ENCODE measurements around the gene PYGO2. TPM values are rescaled to one million over a fixed set of nuclear protein-coding genes. Genes with fewer than 3 reads are reported as not detected.
A peak's percentile ranks its signal among the peaks of the same experiment; 100 is the strongest.

The PYGO2 gene, protein sequence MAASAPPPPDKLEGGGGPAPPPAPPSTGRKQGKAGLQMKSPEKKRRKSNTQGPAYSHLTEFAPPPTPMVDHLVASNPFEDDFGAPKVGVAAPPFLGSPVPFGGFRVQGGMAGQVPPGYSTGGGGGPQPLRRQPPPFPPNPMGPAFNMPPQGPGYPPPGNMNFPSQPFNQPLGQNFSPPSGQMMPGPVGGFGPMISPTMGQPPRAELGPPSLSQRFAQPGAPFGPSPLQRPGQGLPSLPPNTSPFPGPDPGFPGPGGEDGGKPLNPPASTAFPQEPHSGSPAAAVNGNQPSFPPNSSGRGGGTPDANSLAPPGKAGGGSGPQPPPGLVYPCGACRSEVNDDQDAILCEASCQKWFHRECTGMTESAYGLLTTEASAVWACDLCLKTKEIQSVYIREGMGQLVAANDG
- 20.5 and 42.5 TPM in 2 replicates for total RNA-seq

DNA sequence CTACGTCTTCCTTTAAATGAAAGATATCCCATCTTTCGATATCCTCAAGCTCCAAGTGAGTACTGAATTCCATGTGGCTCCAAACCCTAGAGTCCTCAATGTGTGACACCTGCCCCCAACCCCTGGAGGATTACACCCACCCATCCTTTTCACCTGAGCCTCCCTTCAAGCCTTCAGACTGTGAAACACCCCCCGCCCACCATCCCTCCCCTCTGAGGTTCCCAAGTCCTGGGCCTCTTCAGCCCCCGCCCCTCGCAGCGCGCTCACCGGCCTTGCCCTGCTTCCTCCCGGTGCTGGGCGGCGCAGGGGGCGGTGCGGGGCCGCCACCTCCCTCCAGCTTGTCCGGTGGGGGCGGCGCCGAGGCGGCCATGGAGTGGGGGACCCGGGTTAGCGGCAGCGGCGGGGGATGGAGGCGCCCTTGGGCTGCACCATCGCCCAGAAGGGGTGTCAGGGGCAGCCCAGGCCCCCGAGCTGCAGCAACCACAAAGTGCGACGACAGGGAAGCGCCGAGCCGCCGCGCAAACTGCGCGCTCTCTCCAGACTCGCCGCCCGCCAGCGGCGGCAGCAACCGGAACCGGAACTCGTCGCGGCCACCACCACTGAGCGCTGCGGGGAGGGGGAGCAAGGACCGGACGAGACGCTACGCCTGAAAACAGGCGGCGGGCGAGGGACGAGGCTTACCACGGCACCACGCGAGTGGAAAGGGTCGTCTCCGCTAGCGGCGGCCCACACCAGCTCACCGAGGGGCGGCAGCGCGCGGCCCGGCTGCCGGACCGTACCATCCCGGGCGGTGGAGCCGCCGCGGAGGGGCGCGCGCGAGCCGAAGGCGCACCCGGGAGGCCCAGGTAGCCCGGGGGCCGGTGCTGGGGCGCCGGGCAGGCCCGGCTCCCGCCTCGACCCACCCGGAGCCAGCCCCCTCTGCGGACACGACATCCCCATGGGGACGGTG lies at the start of gene PYGO2:
TSS of gene PYGO2 (minus strand) at position 576 of the 949 bp plus-strand sequence. CDS start at position 370, 206 bp downstream.
- peak; percentile 79 to 85 for DNase-seq (ENCODE audit: low read depth in 2 of 2)

DNA sequence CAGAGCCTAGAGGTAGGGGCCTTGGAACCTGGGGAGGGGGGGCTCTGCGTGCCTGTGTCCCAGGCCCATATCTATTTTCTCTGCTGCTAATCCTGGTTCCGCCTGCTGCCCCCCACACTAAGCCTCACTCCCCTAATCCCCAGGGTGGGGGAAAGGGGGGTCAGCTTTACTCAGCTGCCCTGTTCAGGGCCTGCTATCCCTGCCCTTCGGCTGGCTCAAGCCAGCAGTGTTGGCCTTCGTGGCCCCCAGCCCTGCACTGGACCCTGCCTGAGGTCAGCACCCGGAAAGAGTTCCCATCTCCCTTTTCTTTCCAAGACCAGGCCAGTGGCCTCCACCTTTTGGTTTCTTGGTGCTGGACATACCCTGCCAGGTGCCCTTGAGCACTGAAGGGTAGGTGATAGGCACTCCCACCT lies 49.4 kb upstream of the PYGO2 start:
- DNase-seq (ENCODE audit: low read depth in 2 of 2): no peak

DNA sequence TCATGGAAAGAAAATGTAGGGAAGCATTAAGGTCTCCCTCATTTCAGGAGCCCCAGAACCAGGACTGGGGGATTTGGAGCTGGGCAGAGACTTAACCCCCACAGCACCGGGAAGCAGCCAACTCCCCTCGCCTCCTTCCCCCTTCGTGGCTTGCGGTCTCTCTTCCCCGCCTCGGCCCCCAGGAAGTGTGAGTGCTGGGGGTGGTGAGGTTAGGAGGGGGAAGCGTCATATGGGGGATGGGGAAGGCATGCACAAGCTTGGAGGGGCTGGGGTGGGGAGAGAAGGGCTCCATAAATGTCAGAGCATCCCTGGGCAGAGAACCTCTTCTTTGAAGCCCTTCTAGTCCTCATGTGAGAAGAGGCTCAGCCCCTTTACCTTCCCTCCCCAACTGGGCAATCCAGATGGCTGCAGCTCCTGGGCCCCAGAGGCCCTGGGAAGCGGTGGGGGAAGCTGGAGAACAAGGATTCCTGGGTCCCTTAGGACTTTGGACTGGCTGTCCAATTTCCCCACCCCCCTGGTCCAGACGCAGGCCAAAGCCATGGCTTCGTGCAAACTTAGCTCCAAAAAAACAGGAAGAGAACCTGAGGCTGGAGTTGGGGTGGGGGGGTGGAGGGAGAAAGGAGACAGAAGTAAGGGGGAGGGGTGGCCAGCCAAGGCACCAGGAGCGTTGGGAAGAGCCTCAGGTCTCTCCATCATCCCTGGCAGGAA lies 48.8 kb upstream of the PYGO2 start:
- no peak for DNase-seq (ENCODE audit: low read depth in 2 of 2)

DNA sequence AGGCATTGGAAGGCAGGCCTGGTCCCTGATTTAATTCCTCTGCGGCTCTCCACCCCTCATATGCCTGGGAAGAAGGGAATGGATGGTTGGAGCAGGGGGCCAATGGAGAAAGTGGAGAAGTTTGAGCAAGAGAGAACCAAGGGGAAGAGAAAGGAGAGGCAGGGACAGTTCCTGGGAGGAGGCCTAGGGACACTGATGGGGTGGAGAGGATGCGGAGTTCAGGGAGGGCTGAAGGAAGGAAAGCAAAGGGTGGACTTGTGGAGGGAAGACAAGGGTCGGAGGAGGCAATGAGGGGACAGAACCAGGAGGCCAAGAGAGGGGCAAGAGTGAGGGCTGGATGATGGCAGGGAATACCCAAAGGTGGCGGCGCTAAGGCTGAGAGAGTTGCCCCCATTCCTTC lies 48.2 kb upstream of the PYGO2 start:
- DNase-seq (ENCODE audit: low read depth in 2 of 2): no peak

DNA sequence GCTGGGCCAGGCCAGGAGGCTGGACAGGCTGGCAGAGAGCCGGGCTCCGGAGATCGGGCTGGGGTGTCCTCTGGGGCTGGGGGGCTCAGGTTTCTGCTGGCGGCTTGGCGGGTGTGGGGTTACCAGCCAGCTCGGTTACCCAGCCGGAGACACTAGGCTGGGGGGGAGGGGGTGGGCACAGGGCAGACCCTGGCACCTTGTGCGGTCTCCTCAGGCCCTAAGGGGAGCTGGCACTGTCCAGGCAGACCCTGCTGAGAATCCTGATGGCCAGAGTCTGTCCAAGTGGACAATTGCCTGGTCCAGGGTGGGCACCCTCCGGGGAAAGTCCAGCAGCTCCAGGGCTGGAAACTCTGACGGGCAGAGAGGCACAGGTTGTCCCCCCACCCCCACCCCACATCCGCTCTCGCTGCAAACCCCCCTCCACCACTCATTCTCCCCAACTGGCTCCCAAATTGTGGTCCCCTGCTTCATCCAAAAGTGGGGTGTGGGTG lies 47.7 kb upstream of the PYGO2 start:
- no peak for DNase-seq (ENCODE audit: low read depth in 2 of 2)

DNA sequence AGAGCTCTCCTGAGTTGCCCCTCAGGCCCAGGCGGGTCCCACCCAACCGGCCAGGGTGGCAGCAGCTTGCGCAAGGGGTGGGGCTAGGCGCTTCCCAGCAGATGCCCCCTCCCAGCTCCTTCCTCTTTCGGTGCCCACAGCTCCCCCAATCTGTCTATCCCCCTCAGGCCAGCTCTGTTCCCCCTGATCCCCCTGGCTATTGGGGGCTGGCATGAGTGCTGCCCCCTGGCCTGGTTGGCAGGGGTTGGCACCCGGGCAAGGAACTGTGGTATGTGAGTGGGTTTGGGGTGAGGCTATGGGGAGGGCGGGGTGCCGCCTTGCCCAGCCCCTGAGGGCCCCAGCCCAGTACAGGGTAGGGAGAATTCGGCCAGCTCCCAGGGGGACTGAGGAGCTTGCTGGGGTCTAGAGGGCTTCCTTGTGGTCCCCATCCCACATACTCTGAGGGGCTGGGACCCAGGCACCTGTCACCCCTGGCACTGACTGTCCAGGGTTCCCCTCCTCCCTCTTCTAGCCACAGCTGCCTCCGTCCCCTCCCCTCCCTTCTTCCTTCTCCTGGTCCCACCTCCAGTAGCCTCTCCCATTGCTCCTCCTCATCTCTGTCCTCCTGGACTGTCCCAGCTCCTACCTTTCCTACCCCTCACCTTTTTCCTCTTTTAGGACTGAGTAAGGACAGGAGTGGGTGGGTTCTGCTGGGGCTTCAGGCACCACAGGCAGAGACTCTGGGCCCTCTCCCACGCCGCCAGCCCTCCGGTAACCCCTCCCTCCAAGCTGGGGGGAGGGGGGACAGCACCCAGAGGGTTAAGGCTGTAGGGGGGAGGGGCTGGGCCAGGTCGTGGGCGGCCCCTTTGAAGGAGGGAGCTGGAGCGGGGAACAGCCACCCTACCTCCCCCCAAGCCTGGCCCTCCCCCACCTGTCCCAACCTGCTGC lies 46.7 kb upstream of the PYGO2 start:
- DNase-seq (ENCODE audit: low read depth in 2 of 2): no peak

DNA sequence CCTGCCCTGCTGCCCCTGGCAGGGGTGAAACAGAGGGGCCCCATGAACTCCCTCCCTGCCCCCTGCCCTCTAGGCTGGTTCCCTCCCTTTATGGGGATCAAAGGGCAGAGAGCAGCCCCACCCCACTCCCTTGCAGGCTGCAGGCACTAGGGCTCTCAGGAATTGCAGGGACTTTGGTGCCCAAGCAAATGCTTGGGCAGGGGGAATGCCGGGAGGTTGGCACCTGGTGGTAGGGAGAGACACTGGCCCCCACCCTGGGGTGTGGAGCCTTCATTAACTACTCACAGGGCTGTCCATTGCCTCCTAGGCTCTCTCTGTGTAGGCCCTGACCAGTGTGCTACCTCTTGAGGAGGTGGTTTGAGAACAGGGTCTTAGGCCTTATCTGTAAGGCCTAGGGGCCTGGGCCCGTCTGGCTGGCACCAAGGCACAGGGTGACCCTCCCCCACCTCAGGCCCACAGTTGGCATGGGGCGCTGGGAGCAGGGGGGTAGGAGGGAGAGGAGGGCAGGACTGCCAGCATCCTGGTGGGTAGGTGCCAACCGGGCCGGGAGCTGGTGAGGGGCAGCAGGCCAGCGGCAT lies 45.8 kb upstream of the PYGO2 start:
- DNase-seq (ENCODE audit: low read depth in 2 of 2): no peak

DNA sequence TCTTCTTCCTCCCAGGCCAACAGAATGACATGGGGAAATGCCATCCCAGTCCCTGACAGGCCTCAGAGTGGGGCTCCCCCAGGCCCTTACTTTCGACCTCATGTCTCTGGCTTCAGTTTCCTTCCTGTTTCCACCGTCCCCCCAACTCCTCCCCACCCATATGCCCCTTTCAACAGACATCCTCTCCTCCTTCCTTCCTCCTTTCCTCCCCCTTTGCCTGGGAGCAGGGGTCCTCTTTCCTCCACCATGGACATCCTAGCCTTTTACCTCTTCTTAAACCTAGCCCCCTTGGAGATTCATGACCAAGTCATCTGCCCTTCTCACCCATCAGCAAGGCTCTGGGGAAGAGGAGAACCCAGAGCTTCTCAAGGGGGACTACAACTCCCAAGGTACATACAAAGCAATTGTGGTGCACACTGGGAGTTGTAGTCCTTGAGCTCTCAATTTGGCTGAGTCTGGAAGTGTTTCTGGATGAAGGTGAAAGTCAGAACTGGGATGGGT lies 45.1 kb upstream of the PYGO2 start:
- DNase-seq (ENCODE audit: low read depth in 2 of 2): peak; percentile 25 to 37

DNA sequence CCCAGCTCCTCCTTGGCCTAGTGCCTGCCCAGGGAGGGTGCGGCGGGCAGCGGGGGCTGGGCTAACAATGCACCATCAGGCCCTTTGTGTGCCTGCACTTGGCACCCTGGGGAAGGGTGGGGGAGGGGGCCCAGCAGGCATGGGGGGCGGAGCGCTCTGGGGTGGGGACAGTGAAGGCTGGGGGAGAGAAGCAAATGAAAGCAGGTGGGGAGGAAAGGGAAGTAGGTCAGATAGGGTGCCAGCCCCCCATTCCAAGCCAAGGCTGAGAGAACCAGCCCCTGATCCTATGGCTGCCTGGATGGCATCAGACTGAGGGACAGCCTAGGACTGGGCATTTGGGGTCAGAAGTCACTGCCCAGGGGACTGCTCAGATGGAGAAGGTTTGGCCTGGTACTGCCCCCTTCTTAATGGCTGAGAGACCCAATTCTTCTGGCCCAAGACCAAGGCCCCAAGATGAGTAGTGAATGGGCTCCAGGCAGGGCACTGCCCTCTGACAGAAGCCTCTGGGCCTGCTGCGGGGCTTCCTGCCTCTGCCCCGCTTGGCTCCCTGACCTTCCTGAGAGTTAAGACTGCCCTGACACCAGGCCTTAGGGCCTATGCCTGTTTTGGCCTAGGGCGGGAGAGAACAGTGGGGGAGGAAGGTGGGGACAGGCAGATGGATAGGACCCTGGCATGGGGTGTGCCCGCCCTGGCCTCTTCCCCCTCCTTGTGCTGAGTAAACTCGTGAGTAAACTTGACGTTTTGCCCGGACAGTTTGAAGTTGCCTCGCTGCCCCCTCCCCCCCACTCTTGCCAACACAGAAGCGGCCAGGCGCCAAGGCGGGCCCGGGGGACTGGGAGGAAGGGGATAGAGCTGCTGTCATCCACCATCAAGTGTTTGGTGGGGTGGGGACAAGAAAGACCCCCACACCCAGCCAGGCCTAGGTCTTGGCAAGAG lies 43.8 kb upstream of the PYGO2 start:
- no peak for DNase-seq (ENCODE audit: low read depth in 2 of 2)

DNA sequence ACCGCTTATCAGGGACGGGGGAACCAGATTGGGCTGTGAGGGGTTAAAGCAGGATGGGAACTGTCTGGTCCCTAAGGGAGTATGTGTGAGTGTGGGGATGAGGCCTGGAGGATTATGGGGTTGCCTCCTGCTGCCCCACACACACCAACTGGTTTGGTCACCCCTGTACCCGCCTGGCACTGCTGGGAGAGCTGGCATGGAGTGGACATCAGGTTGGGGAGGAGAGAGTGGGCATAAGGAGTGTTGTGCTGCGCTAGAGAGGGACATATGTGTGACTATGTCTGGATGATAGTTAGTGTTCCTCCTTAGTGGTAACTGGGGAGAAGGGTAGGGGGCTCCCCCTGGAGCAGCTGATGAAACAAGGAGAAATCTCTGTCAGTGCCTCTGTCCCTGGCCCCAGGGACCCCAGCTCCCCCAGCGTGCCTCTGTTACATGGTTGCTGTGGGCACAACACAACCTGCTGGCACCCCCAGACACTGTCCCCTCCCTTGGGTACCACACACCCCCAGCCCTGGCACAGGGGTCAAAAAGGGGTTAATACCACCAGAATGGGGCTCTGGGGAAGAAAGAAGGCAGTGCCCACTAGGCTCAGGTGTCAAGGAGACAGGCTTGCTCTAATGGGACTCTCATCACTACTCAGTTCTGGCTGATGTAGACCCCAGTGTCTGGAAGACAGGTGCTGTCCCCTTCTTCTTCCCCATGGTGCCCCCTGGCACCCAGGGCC lies 42.9 kb upstream of the PYGO2 start:
- no peak for DNase-seq (ENCODE audit: low read depth in 2 of 2)

DNA sequence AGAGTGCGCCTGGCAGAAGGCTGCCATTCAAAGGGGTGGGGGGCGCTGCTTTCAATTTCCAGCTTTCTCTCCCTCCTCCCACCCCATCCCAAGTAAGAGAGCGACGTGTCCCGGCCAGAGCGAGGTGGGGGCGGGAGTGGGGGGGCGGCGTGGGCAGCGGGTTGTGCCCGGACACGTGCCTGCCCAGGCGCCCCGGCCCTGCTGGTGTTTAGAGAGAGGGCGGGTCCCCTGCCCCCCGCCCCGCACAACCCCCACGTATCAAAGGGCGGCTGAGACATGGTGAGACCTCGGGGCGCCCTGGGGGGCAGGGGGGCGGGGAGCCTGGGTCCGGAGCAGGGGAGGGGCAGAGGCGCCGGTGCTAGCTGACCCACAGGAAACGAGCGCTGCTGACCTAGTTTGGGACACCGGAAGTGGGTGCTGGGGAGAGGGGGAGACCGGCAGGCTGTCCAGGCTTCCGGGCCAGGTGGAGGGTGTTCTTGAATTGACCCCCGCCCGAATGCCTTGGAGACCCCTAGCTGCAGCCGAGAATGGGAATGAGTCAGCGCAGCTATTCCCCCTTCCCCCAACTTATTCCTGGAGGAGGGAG lies 42.3 kb upstream of the PYGO2 start:
- peak; percentile 14 to 19 for DNase-seq (ENCODE audit: low read depth in 2 of 2)

DNA sequence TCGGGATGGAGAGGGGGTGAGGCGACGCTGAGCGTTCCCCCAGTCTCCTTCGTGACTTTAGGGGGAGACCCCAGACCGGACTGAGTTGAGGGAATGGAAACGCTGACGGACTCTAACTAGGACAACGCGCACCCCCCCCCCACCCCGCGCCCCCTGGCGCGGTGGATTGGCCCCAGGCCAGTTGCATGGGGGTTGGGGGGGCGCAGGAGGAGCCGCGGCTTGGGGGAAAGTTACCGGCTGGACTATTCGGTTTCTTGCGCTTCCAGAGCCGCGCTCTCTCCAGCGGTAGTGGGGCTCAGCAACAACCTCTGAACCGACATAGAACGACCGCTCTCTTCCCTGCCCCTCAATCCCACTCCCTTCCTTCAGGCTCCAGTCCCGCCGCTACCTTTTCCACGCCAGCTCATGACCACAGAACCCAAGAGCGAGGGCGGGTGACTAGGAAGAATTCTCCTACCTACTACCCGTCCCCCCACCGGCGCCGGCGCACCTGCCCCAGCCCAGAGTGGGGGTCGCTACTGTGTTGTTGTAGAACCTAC lies 41.7 kb upstream of the PYGO2 start:
- peak; percentile 20 to 45 for DNase-seq (ENCODE audit: low read depth in 2 of 2)

DNA sequence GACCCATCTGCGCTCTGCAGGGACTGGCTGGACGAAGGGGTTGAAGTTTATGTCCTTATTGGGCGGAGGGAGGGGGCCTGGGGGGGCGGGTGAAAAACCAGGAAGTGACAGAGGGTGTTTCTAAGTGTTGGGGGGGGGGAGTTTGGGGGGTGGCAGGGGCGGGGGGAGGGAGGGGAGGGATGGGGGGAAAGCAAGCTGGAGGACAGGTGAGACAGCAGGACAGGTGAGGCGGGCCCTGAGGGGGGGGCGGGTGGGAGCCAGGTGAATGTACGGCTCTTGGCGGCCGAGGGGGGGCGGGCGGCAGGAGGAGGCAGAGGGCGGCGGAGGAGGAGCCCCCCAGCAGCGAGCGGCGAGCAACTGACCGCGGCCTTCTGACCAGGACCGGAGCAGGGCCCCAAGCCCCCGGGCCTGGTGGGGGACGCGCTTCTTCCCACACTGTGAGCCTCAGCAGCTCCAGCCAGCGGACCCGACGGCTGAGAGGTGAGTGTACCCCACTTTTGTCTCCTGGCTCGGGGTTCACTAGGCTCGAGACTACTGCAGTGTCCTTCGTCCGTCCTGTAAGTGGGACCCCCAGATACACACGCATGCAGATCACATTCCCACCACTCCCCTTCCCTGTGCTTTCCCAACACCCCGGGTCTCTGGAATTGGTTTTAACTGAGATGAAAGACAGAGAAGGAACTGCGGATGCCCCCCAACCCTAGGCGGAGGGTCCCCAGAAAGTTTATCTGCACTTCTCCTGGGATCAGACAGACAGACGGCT lies 41.1 kb upstream of the PYGO2 start, which contains the start of gene ZBTB7B:
TSS of gene ZBTB7B (plus strand) at position 339 of the 763 bp plus-strand sequence. CDS start 11,859 bp downstream, outside the sequence.
- DNase-seq (ENCODE audit: low read depth in 2 of 2): peak; percentile 36 to 38

DNA sequence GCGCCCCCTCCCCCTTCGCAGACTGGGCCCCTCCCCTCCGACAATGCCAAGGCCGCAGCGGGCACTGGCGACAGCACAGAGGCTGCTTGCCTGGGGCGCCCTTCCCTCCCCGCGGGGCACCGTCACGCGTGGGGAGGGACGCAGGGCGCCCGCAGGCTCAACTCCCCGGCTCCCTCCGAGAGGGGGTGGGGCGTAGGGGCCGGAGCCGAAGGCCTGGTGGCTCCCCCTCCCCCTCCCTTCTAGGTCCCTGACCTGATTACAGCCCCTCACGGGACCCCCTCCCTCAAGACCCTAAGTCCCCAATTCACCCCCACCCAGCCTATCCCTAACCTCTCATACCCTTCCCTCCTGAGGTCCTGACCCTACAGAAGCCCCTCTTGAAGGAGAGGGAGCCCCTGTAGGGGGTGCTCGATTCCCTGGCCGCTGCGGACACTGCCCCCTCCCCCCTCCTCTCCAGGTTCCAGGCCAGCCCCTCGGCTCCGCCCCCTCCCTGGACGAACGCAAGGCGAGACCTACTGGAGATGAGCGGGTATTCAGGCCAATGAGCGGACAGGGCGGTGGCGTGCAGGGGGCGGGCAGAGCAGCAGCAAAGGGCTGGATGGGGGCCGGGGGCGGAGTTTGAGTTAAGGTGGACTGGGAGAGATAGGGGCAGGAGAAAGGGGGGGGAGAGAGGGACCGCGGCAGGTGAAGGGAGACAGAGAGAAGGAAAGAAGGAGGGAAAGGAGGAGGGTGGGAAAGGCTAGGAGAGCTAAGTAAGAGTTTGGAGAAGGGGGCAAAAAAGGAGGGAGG lies 40.3 kb upstream of the PYGO2 start:
- peak; percentile 99 to 100 for DNase-seq (ENCODE audit: low read depth in 2 of 2)

DNA sequence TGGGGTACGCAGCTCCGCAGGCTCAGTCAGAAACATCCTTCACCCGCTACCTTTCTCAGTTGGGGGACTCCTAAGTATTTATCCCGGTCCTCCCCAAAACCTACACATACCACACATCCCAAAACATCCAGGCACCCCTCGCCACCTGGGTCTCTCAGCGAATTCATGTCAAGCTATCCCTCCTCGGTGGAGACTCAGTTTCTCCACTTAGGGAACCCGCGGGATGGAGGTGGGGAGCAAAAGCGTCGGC lies 39.8 kb upstream of the PYGO2 start:
- no peak for DNase-seq (ENCODE audit: low read depth in 2 of 2)
